HuH-7.5 (cell line): Measurements from ENCODE around the gene TMEM11.
A peak's percentile ranks its signal among the peaks of the same experiment; 100 is the strongest.
"Not testable (repeated sequence)": the region's sequence is repeated elsewhere in the genome, so short reads cannot be mapped to it uniquely, and the experiment has no call there.

Experiments used
- DNase-seq: peaks from one replicate; pipeline ENCODE4 v3.0.0; 2011; ENCODE audit warnings: low spot score

TMEM11 gene

DNA sequence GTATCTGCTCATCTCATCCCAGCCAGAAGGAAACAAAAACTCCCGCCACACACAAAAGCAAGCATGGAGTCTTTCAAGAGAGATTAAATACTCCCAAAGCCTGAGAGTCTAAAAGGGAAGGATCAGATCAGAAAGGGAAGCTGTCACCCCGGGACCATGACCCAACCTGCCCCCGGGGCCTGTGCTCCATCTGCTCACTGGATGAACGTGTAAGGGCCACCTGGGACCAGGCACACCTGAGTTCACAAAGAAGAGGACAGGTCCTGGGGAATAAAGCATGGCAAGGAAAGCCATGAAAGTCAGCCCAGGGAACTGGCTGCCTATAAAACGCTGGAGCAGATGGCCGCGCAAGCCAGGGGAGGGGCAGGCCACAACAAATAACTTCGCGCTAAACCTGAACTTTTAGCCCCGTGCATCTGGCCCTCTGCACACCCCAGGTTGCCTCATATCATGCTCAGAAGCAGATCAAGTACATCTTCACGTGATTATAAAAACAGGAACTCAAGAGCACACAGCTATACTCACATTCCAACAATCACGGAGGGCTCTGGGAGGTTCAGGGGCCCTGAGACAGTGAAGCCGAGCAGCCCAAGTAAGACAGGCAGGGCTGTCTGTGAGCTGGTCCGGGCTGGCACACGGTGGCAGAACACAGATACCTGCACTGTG, 3.4 kb downstream of the TMEM11 start:
- DNase-seq, result no peak

DNA sequence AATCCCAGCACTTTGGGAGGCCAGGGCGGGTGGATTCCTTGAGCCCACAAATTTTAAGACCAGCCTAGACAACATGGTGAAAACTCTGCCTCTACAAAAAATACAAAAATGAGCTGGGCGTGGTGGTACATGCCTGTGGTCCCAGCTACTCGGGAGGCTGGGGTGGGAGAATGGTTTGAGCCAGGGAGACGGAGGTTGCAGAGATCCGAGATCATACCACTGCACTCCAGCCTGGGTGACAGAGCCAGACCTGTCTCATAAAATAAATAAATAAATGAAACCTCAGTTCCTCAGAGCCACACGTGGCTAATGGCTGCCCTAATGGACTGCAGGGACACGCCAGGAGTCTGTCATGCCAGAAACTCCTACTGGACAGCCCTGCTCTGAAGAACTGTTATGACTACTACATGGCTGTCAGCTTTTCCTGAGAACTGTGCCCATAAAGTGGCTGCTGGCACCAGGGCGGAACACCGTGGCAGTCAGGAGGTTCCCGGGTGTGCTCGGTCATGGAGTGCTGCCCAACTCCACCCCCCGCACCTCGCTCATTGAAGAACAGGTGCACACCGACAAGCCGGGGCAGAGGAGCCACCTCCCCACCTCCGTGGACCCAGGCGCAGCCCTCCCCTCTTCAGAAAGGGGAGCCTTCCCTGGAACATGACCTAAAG, 4.3 kb downstream of the TMEM11 start:
- DNase-seq, result no peak

GRCh38 chr17:21208352-21208751, 5.6 kb downstream of the TMEM11 start:
- DNase-seq, result no peak

- no peak for DNase-seq
Observed at GRCh38 chr17:21204935-21205334, 9.0 kb downstream of the TMEM11 start.

DNA sequence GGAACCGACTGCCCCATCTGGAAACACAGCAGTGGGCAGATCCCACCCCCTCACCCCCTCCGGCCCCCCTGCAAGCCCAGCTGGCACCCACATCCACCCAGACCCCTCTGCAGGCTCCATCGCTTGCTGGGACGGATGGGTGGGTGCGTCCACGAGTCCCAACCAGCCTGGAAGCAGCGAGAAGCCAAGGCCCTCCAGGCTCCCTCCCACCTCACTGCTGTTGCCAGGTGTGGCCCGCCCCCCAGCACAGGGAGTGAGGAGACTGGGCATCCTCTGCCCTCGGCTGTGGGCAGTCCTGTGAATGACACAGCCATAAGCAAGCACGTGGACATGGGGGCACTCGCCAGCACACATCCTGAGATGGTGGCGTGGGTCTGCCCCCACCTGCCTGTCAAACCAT, 11.4 kb downstream of the TMEM11 start:
- DNase-seq, result no peak

- DNase-seq, result no peak
Observed at GRCh38 chr17:21201874-21202273, 12.1 kb downstream of the TMEM11 start.

- DNase-seq, result no peak
Observed at GRCh38 chr17:21201298-21201595, 12.7 kb downstream of the TMEM11 start.

DNA sequence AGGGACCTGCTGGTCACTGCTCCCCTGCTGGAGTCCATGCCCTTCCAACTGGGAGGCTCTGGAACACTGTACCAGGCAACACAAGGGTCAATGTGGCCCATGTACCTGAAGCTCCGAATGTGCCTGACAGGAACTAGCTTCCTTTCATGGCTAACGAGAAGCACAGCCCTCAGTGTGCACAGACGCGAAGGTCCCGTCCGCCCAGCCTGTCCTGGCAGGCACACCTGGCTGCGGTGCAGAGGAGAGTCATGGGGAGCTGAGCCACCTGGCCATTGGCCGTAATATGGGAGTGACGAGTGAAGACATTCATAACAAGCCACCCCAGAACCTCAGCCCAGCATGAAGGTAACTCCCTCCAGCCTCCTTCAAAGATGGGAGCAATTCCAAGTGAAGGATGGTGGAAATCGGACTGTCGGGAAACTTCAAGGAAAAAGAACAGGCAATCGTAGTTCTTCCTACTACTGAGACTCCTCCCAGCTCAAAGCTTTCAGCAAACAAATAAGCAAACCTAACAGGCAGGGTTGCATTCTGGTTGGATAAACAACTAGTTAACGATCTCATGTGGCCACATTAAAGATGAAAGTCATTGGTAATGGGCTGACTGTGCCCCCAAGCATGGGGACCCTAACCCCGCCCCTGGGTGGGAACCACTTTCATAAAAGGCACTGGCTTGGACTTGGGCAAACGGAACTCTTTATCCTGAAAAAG, 13.2 kb downstream of the TMEM11 start:
- no peak for DNase-seq

- no peak for DNase-seq
Observed at GRCh38 chr17:21199856-21200255, 14.1 kb downstream of the TMEM11 start.

- no peak for DNase-seq
Observed at GRCh38 chr17:21199311-21199710, 14.7 kb downstream of the TMEM11 start.

DNA sequence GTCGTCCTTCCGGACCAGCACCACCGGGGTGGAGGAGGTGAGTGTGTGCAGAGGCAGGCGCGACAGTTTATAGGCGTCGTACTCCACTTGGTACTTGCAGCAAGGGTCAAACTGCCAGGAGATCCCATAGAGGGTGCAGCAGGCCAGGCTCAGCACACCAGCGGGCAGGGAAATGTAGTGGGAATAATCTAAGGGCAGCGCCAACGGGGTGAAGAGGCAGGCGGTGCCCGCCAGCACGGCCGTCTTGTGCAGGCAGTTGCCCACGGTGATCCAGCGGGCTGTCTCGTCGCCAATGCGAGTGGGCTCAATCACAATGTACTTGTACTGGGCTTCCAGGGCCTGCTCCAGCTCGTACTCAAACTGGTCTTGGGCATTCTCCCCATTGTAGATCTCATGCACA, 15.6 kb downstream of the TMEM11 start:
- no peak for DNase-seq

GRCh38 chr17:21196126-21196525, 17.8 kb downstream of the TMEM11 start:
- DNase-seq, result no peak

GRCh38 chr17:21194703-21195102, 19.3 kb downstream of the TMEM11 start:
- DNase-seq, result no peak

DNA sequence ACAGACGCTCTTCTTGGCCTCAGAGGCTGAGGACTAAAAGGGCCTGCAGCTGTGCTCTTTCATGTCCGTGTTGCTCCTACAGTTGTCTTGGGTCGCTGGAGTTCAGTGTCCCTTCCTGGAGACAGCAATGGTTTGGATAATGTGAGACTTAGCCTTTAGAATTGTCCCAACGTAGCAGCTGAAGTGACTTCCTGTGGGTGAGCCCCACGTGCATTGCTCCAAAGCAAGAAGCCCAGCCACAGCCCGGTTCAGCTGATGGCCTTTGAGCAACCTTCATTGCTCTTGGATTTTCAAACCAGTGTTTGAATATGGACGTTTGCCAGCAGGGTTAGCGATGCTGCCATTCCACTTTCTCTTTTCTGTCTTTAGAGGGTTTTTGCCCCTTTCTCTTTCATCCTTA, 19.7 kb downstream of the TMEM11 start:
- no peak for DNase-seq

- no peak for DNase-seq
Observed at GRCh38 chr17:21193031-21193430, 20.9 kb downstream of the TMEM11 start.

GRCh38 chr17:21192414-21192813, 21.5 kb downstream of the TMEM11 start:
- not testable (repeated sequence) for DNase-seq

- DNase-seq, result no peak
Observed at GRCh38 chr17:21191698-21192097, 22.3 kb downstream of the TMEM11 start.

DNA sequence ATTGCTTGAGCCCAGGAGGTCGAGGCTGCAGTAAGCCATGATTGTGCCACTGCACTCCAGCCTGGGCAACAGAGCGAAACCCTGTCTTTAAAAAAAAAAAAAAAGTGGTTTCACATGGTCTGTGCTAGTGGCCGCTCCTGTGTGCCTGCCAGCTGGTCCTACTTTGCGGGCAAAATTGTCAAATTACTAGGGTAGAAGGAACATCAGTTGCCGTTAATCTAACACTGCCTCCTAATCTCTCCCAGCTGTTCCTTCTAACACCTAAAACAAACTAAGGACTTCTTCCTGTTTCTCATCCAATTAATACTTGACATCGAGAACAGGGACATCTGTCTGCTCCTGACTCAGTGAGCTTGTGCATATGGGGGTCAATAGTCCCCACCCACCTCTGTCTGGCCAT, 23.9 kb downstream of the TMEM11 start:
- no peak for DNase-seq

- DNase-seq, result no peak
Observed at GRCh38 chr17:21189361-21189760, 24.6 kb downstream of the TMEM11 start.

DNA sequence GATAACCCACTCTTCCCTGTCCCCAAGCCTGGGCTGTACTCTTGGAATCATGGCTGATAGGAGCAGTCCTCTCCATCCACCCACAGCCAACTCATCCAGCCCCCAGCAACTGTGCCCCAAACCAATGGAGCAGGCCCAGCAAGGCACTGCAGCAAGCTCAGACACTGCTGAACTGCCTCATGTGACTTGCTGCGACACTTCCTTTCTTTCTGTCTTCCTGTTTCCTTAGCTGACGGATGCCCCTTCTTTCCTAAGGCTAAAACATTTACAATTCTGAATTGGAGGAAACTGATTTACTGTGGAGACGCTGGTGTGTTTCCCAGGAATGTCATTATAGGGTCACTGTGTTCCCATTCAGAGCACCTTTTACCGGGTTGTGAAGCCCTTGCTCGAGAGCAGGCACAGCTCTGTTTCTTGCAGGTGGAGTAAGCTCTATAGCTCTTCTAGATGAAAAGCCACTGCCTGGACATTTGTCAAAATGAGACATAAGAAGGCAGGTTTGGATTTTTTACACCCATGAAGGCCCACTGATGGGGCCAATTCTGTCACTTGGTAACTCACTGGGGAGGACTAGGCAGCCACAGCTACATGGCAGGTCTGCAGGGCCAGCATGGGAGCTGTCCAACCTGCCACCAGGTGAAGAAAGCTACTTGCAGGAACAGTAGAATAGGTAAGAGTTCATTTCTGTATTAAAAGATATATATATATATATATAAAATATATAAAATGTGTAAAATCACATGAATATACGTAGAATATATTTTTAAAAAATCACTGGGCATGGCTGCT, 27.4 kb downstream of the TMEM11 start:
- DNase-seq, result no peak

DNA sequence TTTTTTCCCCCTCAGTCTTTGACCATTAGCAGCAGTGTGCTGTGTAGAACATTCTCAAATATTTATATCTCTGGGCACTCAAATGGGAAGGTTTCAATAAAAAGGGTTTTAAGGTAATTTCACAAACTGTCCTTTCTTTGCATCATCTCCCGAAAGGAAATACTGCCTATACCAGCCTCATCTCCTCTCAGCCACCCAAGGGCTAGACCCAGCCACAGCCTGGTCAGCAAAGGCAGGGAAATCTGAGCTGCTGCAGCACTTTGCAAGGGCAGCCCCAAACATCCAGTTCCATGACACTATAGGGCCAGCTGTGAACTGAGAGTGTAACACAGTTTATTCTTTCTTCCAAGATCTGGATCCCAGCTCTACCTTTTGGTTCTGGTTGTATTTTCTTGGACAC, 28.9 kb downstream of the TMEM11 start:
- no peak for DNase-seq

- no peak for DNase-seq
Observed at GRCh38 chr17:21184570-21184969, 29.4 kb downstream of the TMEM11 start.

DNA sequence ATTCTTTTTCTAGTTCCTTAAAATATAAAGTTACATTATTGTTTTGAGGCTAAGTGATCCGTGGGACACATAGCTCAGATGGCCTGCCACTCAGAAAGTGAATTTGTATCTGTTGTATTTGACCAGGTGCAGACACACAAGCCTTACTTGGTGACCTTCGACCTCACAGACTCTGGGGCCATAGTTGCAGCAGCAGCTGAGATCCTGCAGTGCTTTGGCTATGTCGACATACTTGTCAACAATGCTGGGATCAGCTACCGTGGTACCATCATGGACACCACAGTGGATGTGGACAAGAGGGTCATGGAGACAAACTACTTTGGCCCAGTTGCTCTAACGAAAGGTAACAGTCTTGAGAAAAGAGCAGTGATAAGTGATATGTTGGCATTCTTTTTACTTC, 30.5 kb downstream of the TMEM11 start:
- peak; percentile 50 for DNase-seq
